BLaER1 treated with 17β-estradiol and CSF1 and Interleukin-3, amounts not matched to agents 10 nM and 100 nM (cell line): Measurements from ENCODE around the gene CELSR1.

Experiments
- H3K27ac ChIP-seq, 11 experiments: shearing (Covaris generic); formaldehyde crosslinking; 2 replicates each; pipeline ENCODE4 v1.8.1; 2022
- H3K27me3 ChIP-seq, 11 experiments: shearing (Covaris generic); formaldehyde crosslinking; 2 replicates each; pipeline ENCODE4 v1.8.1; 2022
- H3K36me3 ChIP-seq, 11 experiments: shearing (Covaris generic); formaldehyde crosslinking; 2 replicates each; pipeline ENCODE4 v1.8.1; 2022
- H3K4me1 ChIP-seq, 10 experiments: shearing (Covaris generic); formaldehyde crosslinking; 2 replicates each; pipeline ENCODE4 v1.8.1; 2022
- H3K4me2 ChIP-seq, 11 experiments: shearing (Covaris generic); formaldehyde crosslinking; 2 replicates each; pipeline ENCODE4 v1.8.1; 2022
- H3K4me3 ChIP-seq, 10 experiments: shearing (Covaris generic); formaldehyde crosslinking; 2 replicates each; pipeline ENCODE4 v1.8.1; 2022
- H3K9ac ChIP-seq, 11 experiments: shearing (Covaris generic); formaldehyde crosslinking; 2 replicates each; pipeline ENCODE4 v1.8.1; 2022
- H3K9me3 ChIP-seq, 11 experiments: shearing (Covaris generic); formaldehyde crosslinking; replicated peaks in 1 of 11; 2 replicates each; pipeline ENCODE4 v1.8.1; 2022
- H4K20me1 ChIP-seq, 11 experiments: shearing (Covaris generic); formaldehyde crosslinking; 2 replicates each; pipeline ENCODE4 v1.8.1; 2022
- Cebpa-rat ChIP-seq, 11 experiments: shearing (Covaris generic); IDR thresholded peaks; 2 replicates each; pipeline ENCODE4 v1.8.1; 2022

The CELSR1 gene

GRCh38 chr22:46499805-46500189, 37.6 kb downstream of the CELSR1 start:
- TF ChIP-seq Cebpa-rat (IDR thresholded peaks at IDR 0.05): no peak
- no peaks in the 10 kb centered on the region for H3K36me3 ChIP-seq
- peaks cover 61 to 78% (median 75%) of the 10 kb centered on the region in 10 experiments for H3K4me1 ChIP-seq
- peak overlapping the region in 4 of 10 experiments; percentile 16 to 54 (median 38); a peak in 2 of 20 replicates for H3K4me3 ChIP-seq
- H3K9me3 ChIP-seq: no peaks in the 10 kb centered on the region
- peaks cover 0 to 7% (median 0%) of the 10 kb centered on the region in 11 experiments; a peak in 1 of 22 replicates for H4K20me1 ChIP-seq
- peak overlapping the region; percentile 75 to 93 (median 88) for H3K4me2 ChIP-seq
- H3K9ac ChIP-seq: peak overlapping the region in 7 of 11 experiments; percentile 15 to 52 (median 34); a peak in 8 of 22 replicates
- peaks cover 0 to 23% (median 0%) of the 10 kb centered on the region in 11 experiments; a peak in 5 of 22 replicates for H3K27me3 ChIP-seq
- H3K27ac ChIP-seq: peak overlapping the region in 8 of 11 experiments; percentile 12 to 59 (median 32); a peak in 12 of 22 replicates

- Histone ChIP-seq H3K27ac (no peak overlapping the region), H3K4me2 (peak overlapping the region in 5 of 11 experiments; percentile 25 to 94 (median 73); a peak in 6 of 22 replicates), H3K9ac (no peak overlapping the region), H4K20me1 (peaks cover 0 to 8% (median 0%) of the 10 kb centered on the region in 11 experiments; a peak in 3 of 22 replicates), H3K36me3 (0 out of 22 replicates have a peak, but pooled peaks cover 0 to 4% (median 0%) of the 10 kb centered on the region in 11 experiments), H3K4me3 (no peak overlapping the region), H3K9me3 (peaks cover 9 to 17% (median 14%) of the 10 kb centered on the region in 11 experiments; a peak in 20 of 22 replicates), H3K27me3 (peaks cover 0 to 32% (median 0%) of the 10 kb centered on the region in 11 experiments; a peak in 7 of 22 replicates), H3K4me1 (peaks cover 12 to 56% (median 45%) of the 10 kb centered on the region in 10 experiments)
- no peak for TF ChIP-seq Cebpa-rat (IDR thresholded peaks at IDR 0.05)
Measured at GRCh38 chr22:46491946-46492345, 45.5 kb downstream of the CELSR1 start.

- Histone ChIP-seq H3K27me3 (peaks cover 0 to 34% (median 0%) of the 10 kb centered on the region in 11 experiments; a peak in 7 of 22 replicates), H3K4me1 (peaks cover 12 to 69% (median 54%) of the 10 kb centered on the region in 10 experiments), H3K36me3 (0 out of 22 replicates have a peak, but pooled peaks cover 0 to 4% (median 0%) of the 10 kb centered on the region in 11 experiments), H4K20me1 (peaks cover 0 to 8% (median 0%) of the 10 kb centered on the region in 11 experiments; a peak in 3 of 22 replicates), H3K4me3 (no peak overlapping the region), H3K27ac (peak overlapping the region in 6 of 11 experiments; percentile 4 to 63 (median 48); a peak in 8 of 22 replicates), H3K9ac (no peak overlapping the region; a peak in 1 of 22 replicates), H3K4me2 (peak overlapping the region; percentile 27 to 94 (median 83); a peak in 20 of 22 replicates), H3K9me3 (peaks cover 9 to 17% (median 14%) of the 10 kb centered on the region in 11 experiments; a peak in 20 of 22 replicates)
- no peak for TF ChIP-seq Cebpa-rat (IDR thresholded peaks at IDR 0.05)
Measured at GRCh38 chr22:46490538-46490937, 46.9 kb downstream of the CELSR1 start.

GRCh38 chr22:46486996-46487717, 50.3 kb downstream of the CELSR1 start:
- H3K36me3 ChIP-seq: no peaks in the 10 kb centered on the region
- H3K9ac ChIP-seq: no peak overlapping the region
- no peak overlapping the region for H3K4me3 ChIP-seq
- peaks cover 29 to 97% (median 87%) of the 10 kb centered on the region in 10 experiments for H3K4me1 ChIP-seq
- H3K27ac ChIP-seq: no peak overlapping the region
- H4K20me1 ChIP-seq: peaks cover 0 to 8% (median 0%) of the 10 kb centered on the region in 11 experiments; a peak in 3 of 22 replicates
- H3K27me3 ChIP-seq: peaks cover 0 to 38% (median 0%) of the 10 kb centered on the region in 11 experiments; a peak in 7 of 22 replicates
- H3K9me3 ChIP-seq: peaks cover 0 to 12% (median 9%) of the 10 kb centered on the region in 11 experiments; a peak in 14 of 22 replicates
- H3K4me2 ChIP-seq: peak overlapping the region in 8 of 11 experiments; percentile 5 to 53 (median 17); a peak in 8 of 22 replicates
- no peak for TF ChIP-seq Cebpa-rat (IDR thresholded peaks at IDR 0.05)

GRCh38 chr22:46484861-46485595, 52.4 kb downstream of the CELSR1 start:
- H3K4me1 ChIP-seq: peaks cover 40 to 97% (median 89%) of the 10 kb centered on the region in 10 experiments
- no peak for TF ChIP-seq Cebpa-rat (IDR thresholded peaks at IDR 0.05)
- H3K27me3 ChIP-seq: peaks cover 0 to 27% (median 0%) of the 10 kb centered on the region in 11 experiments; a peak in 5 of 22 replicates
- no peak overlapping the region; a peak in 1 of 22 replicates for H3K27ac ChIP-seq
- H3K4me3 ChIP-seq: no peak overlapping the region
- no peaks in the 10 kb centered on the region for H3K36me3 ChIP-seq
- peak overlapping the region in 9 of 11 experiments; percentile 45 to 86 (median 72); a peak in 16 of 22 replicates for H3K4me2 ChIP-seq
- peaks cover 0 to 13% (median 9%) of the 10 kb centered on the region in 11 experiments; a peak in 14 of 22 replicates for H3K9me3 ChIP-seq
- H3K9ac ChIP-seq: no peak overlapping the region
- peaks cover 0 to 5% (median 0%) of the 10 kb centered on the region in 11 experiments; a peak in 3 of 22 replicates for H4K20me1 ChIP-seq

GRCh38 chr22:46484156-46484860, 53.1 kb downstream of the CELSR1 start:
- Histone ChIP-seq H3K27me3 (peaks cover 0 to 20% (median 0%) of the 10 kb centered on the region in 11 experiments; a peak in 4 of 22 replicates), H3K9ac (peak overlapping the region in 3 of 11 experiments; percentile 14 to 44 (median 22); a peak in 4 of 22 replicates), H3K4me2 (peak overlapping the region; percentile 45 to 86 (median 72); a peak in 21 of 22 replicates), H3K9me3 (peaks cover 0 to 13% (median 9%) of the 10 kb centered on the region in 11 experiments; a peak in 14 of 22 replicates), H3K36me3 (no peaks in the 10 kb centered on the region), H4K20me1 (peaks cover 0 to 5% (median 0%) of the 10 kb centered on the region in 11 experiments; a peak in 1 of 22 replicates), H3K27ac (peak overlapping the region in 8 of 11 experiments; percentile 20 to 64 (median 48); a peak in 11 of 22 replicates), H3K4me3 (no peak overlapping the region), H3K4me1 (peaks cover 46 to 97% (median 89%) of the 10 kb centered on the region in 10 experiments)
- TF ChIP-seq Cebpa-rat (IDR thresholded peaks at IDR 0.05): no peak

GRCh38 chr22:46483353-46483752, 54.1 kb downstream of the CELSR1 start:
- no peak overlapping the region; a peak in 1 of 20 replicates for H3K4me3 ChIP-seq
- peak overlapping the region; percentile 45 to 86 (median 72); a peak in 21 of 22 replicates for H3K4me2 ChIP-seq
- peaks cover 0 to 13% (median 9%) of the 10 kb centered on the region in 11 experiments; a peak in 14 of 22 replicates for H3K9me3 ChIP-seq
- peak in 7 of 11 experiments; percentile 13 to 79 (median 51); a peak in 7 of 22 replicates for TF ChIP-seq Cebpa-rat (IDR thresholded peaks at IDR 0.05)
- peaks cover 40 to 92% (median 84%) of the 10 kb centered on the region in 10 experiments for H3K4me1 ChIP-seq
- H4K20me1 ChIP-seq: 0 out of 22 replicates have a peak, but pooled peaks cover 0 to 4% (median 0%) of the 10 kb centered on the region in 11 experiments
- peaks cover 0 to 10% (median 0%) of the 10 kb centered on the region in 11 experiments; a peak in 4 of 22 replicates for H3K27me3 ChIP-seq
- H3K9ac ChIP-seq: peak overlapping the region in 3 of 11 experiments; percentile 14 to 44 (median 17); a peak in 3 of 22 replicates
- H3K36me3 ChIP-seq: no peaks in the 10 kb centered on the region
- peak overlapping the region in 7 of 11 experiments; percentile 27 to 64 (median 43); a peak in 8 of 22 replicates for H3K27ac ChIP-seq
